K562 (cell line): ENCODE measurements around the gene KSR2.

ENCODE experiments used
- TF ChIP-seq, protein P1 (sequence below), 3 experiments: IDR thresholded peaks in 2 of 3; conservative IDR thresholded peaks in 1 of 3; 2 replicates each; pipeline ENCODE4 v1.5.1; 2011 to 2012; ENCODE audit warnings: low read length in 3 of 3, mild to moderate bottlenecking in 3 of 3, control low read depth in 2 of 3, improper control_type of control experiment in 1 of 3, inconsistent platforms in 1 of 3, low read depth in 1 of 3, mixed read lengths in 1 of 3, moderate library complexity in 1 of 3; ENCODE audit not compliant: insufficient read depth in 2 of 3
- TF ChIP-seq, protein P2 (sequence below): sonication (generic); formaldehyde crosslinking; IDR thresholded peaks from 2 replicates; pipeline ENCODE4 v1.8.1; 2022; ENCODE audit warnings: missing genetic modification reagents

DNA sequence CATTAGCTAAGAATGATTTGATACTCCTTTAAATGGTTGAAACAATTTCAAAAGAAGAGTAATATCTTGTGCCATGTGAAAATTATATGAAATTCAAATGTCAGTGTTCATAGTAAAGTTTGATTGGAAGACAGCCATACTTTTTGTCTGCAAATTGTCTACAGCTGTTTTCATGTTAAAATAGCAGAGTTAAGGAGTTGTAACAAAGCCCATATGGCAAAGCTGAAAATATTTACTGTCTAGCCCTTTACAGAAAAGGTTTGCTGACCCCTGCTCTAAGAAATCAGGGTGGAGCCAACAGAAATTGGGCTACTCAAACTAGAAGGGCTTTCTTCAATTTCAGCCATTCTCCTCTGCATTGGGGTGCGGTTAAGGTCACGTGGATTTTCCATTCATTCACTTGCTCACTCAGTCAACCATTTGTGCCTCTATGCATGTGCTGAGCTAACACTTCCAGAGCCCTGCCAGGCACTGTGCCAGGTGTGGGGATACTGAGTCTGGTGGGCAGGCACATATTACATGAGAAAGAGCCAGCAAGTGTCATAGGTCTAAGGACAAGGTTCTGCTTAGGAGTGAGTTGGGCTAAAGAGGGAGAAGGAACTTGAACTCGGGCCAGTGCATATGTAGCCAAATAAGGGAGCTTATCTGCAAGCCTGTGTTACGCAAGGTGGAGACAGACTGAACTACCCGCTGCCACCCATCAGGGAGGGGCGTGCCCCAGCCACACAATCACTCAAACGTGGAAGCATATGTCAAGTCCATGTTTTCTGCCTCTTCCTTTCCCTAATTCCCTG lies 467.5 kb downstream of the KSR2 start:
- TF ChIP-seq, protein P1, sequence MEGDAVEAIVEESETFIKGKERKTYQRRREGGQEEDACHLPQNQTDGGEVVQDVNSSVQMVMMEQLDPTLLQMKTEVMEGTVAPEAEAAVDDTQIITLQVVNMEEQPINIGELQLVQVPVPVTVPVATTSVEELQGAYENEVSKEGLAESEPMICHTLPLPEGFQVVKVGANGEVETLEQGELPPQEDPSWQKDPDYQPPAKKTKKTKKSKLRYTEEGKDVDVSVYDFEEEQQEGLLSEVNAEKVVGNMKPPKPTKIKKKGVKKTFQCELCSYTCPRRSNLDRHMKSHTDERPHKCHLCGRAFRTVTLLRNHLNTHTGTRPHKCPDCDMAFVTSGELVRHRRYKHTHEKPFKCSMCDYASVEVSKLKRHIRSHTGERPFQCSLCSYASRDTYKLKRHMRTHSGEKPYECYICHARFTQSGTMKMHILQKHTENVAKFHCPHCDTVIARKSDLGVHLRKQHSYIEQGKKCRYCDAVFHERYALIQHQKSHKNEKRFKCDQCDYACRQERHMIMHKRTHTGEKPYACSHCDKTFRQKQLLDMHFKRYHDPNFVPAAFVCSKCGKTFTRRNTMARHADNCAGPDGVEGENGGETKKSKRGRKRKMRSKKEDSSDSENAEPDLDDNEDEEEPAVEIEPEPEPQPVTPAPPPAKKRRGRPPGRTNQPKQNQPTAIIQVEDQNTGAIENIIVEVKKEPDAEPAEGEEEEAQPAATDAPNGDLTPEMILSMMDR (IDR thresholded peaks at IDR 0.05 in 2 of 3, conservative IDR thresholded peaks at IDR 0.05 in 1 of 3; ENCODE audit: insufficient read depth in 2 of 3, low read depth in 1 of 3, low read length in 3 of 3) = no peak
- TF ChIP-seq, protein P2, sequence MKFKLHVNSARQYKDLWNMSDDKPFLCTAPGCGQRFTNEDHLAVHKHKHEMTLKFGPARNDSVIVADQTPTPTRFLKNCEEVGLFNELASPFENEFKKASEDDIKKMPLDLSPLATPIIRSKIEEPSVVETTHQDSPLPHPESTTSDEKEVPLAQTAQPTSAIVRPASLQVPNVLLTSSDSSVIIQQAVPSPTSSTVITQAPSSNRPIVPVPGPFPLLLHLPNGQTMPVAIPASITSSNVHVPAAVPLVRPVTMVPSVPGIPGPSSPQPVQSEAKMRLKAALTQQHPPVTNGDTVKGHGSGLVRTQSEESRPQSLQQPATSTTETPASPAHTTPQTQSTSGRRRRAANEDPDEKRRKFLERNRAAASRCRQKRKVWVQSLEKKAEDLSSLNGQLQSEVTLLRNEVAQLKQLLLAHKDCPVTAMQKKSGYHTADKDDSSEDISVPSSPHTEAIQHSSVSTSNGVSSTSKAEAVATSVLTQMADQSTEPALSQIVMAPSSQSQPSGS (CRISPR knock-in tag) = no peak
